HL-60 (cell line): ENCODE data around the gene SEC14L5.

Experiments used
- DNase-seq, 2 experiments: peaks; one replicate each; pipeline ENCODE4 v3.0.0-alpha.2; 2010 to 2020; ENCODE audit warnings: low read depth in 1 of 2, low spot score in 1 of 2
- H3K27ac ChIP-seq: fragments of 250-450 bp; sonication (Bioruptor Pico); replicated peaks from 2 replicates; pipeline ENCODE4 v1.5.1; 2020; ENCODE audit warnings: mild to moderate bottlenecking, moderate library complexity
- H3K27me3 ChIP-seq: fragments of 250-450 bp; sonication (Bioruptor Pico); 2 replicates; pipeline ENCODE4 v1.5.1; 2021; ENCODE audit warnings: mild to moderate bottlenecking, moderate library complexity; ENCODE audit not compliant: insufficient read depth, poor library complexity, severe bottlenecking
- H3K4me3 ChIP-seq: replicated peaks from 2 replicates; pipeline ENCODE4 v1.5.1; 2011; ENCODE audit warnings: mild to moderate bottlenecking, control low read depth, low read length; ENCODE audit not compliant: insufficient read depth
- CTCF ChIP-seq: IDR thresholded peaks from one replicate; pipeline ENCODE4 v1.5.1; 2011; ENCODE audit warnings: low read length, control low read depth, inconsistent platforms; ENCODE audit not compliant: insufficient read depth
- GABPA ChIP-seq: IDR thresholded peaks from 2 replicates; pipeline ENCODE4 v1.6.1; 2012; ENCODE audit warnings: low read depth
- POLR2AphosphoS5 ChIP-seq: IDR thresholded peaks from 2 replicates; pipeline ENCODE4 v1.6.1; 2012; ENCODE audit warnings: low read depth
- REST ChIP-seq: IDR thresholded peaks from 2 replicates; pipeline ENCODE4 v1.6.1; 2012; ENCODE audit warnings: low read depth; ENCODE audit not compliant: insufficient replicate concordance
- SPI1 ChIP-seq: IDR thresholded peaks from 2 replicates; pipeline ENCODE4 v1.6.1; 2012; ENCODE audit warnings: low read depth, mild to moderate bottlenecking, borderline replicate concordance

The SEC14L5 gene

GRCh38 chr16:4933433-4933832, 24.7 kb upstream of the SEC14L5 start:
- peaks cover 30% of the 10 kb centered on the region for H3K27me3 ChIP-seq
- H3K27ac ChIP-seq: no peak overlapping the region
- H3K4me3 ChIP-seq: no peak overlapping the region
- TF ChIP-seq SPI1 (no peak), GABPA (no peak), POLR2AphosphoS5 (no peak), CTCF (no peak), REST (no peak)
- no peak for DNase-seq

GRCh38 chr16:4933871-4934395, 24.2 kb upstream of the SEC14L5 start:
- peaks cover 30% of the 10 kb centered on the region for H3K27me3 ChIP-seq

More at GRCh38 chr16:4933871-4934395, 24.2 kb upstream of the SEC14L5 start:
- Histone ChIP-seq H3K4me3 (no peak overlapping the region), H3K27ac (no peak overlapping the region)
- no peak for DNase-seq
- TF ChIP-seq SPI1 (no peak), REST (no peak), GABPA (no peak), CTCF (no peak), POLR2AphosphoS5 (no peak)
